Measurements from ENCODE around the gene BRD4. TPM values are rescaled to one million over a fixed set of nuclear protein-coding genes. Genes with fewer than 3 reads are reported as not detected.
"Not testable (repeated sequence)": the region's sequence is repeated elsewhere in the genome, so short reads cannot be mapped to it uniquely, and the experiment has no call there.

BRD4 gene
- total RNA-seq, 1 donor: 29.3 TPM

GRCh38 chr19:15335992-15336391 is 3.7 kb upstream of the BRD4 start:
- not testable (repeated sequence) for H3K9me3 ChIP-seq (ENCODE audit: low read depth, low read length); H3K4me3 ChIP-seq (ENCODE audit: low read length); H3K27me3 ChIP-seq (ENCODE audit: insufficient read depth, low read length)
- peaks cover 25% of the 10 kb centered on the region for H3K4me1 ChIP-seq (ENCODE audit: insufficient read depth, low read length)

- Histone ChIP-seq H3K9me3 (ENCODE audit: low read depth, low read length) (no peaks in the 10 kb centered on the region), H3K4me1 (ENCODE audit: insufficient read depth, low read length) (peaks cover 63% of the 10 kb centered on the region), H3K4me3 (ENCODE audit: low read length) (peak overlapping the region; percentile 92), H3K27me3 (ENCODE audit: insufficient read depth, low read length) (no peaks in the 10 kb centered on the region)
Observed at GRCh38 chr19:15331419-15332310, 674 bp downstream of the BRD4 start.

- Histone ChIP-seq H3K4me3 (ENCODE audit: low read length) (peak overlapping the region; percentile 92), H3K9me3 (ENCODE audit: low read depth, low read length) (no peaks in the 10 kb centered on the region), H3K4me1 (ENCODE audit: insufficient read depth, low read length) (peaks cover 70% of the 10 kb centered on the region), H3K27me3 (ENCODE audit: insufficient read depth, low read length) (no peaks in the 10 kb centered on the region)
Observed at GRCh38 chr19:15330801-15331418, 1.4 kb downstream of the BRD4 start.

GRCh38 chr19:15328312-15328711 is 4.0 kb downstream of the BRD4 start:
- no peak overlapping the region for H3K4me3 ChIP-seq (ENCODE audit: low read length)
- peaks cover 80% of the 10 kb centered on the region for H3K4me1 ChIP-seq (ENCODE audit: insufficient read depth, low read length)
- H3K9me3 ChIP-seq (ENCODE audit: low read depth, low read length): no peaks in the 10 kb centered on the region
- H3K27me3 ChIP-seq (ENCODE audit: insufficient read depth, low read length): no peaks in the 10 kb centered on the region

GRCh38 chr19:15324791-15325519 is 7.4 kb downstream of the BRD4 start:
- no peaks in the 10 kb centered on the region for H3K27me3 ChIP-seq (ENCODE audit: insufficient read depth, low read length)
- H3K4me1 ChIP-seq (ENCODE audit: insufficient read depth, low read length): peaks cover 92% of the 10 kb centered on the region
- no peaks in the 10 kb centered on the region for H3K9me3 ChIP-seq (ENCODE audit: low read depth, low read length)
- H3K4me3 ChIP-seq (ENCODE audit: low read length): no peak overlapping the region

GRCh38 chr19:15323496-15324235 is 8.7 kb downstream of the BRD4 start:
- H3K4me1 ChIP-seq (ENCODE audit: insufficient read depth, low read length): peaks cover 94% of the 10 kb centered on the region
- no peaks in the 10 kb centered on the region for H3K27me3 ChIP-seq (ENCODE audit: insufficient read depth, low read length)
- no peak overlapping the region for H3K4me3 ChIP-seq (ENCODE audit: low read length)
- H3K9me3 ChIP-seq (ENCODE audit: low read depth, low read length): no peaks in the 10 kb centered on the region

GRCh38 chr19:15321739-15322138 is 10.6 kb downstream of the BRD4 start:
- no peak overlapping the region for H3K4me3 ChIP-seq (ENCODE audit: low read length)
- peaks cover 98% of the 10 kb centered on the region for H3K4me1 ChIP-seq (ENCODE audit: insufficient read depth, low read length)
- no peaks in the 10 kb centered on the region for H3K27me3 ChIP-seq (ENCODE audit: insufficient read depth, low read length)
- no peaks in the 10 kb centered on the region for H3K9me3 ChIP-seq (ENCODE audit: low read depth, low read length)

- Histone ChIP-seq H3K27me3 (ENCODE audit: insufficient read depth, low read length) (no peaks in the 10 kb centered on the region), H3K4me3 (ENCODE audit: low read length) (no peak overlapping the region)
Observed at GRCh38 chr19:15320116-15320515, 12.2 kb downstream of the BRD4 start.

GRCh38 chr19:15318241-15318691 is 14.1 kb downstream of the BRD4 start:
- no peaks in the 10 kb centered on the region for H3K9me3 ChIP-seq (ENCODE audit: low read depth, low read length)
- H3K4me1 ChIP-seq (ENCODE audit: insufficient read depth, low read length): peaks cover 95% of the 10 kb centered on the region
- H3K27me3 ChIP-seq (ENCODE audit: insufficient read depth, low read length): no peaks in the 10 kb centered on the region
- no peak overlapping the region for H3K4me3 ChIP-seq (ENCODE audit: low read length)

More at GRCh38 chr19:15320116-15320515, 12.2 kb downstream of the BRD4 start:
- Histone ChIP-seq H3K4me1 (ENCODE audit: insufficient read depth, low read length) (peaks cover 98% of the 10 kb centered on the region), H3K9me3 (ENCODE audit: low read depth, low read length) (no peaks in the 10 kb centered on the region)

GRCh38 chr19:15317392-15318071 is 14.8 kb downstream of the BRD4 start:
- Histone ChIP-seq H3K9me3 (ENCODE audit: low read depth, low read length) (no peaks in the 10 kb centered on the region), H3K4me1 (ENCODE audit: insufficient read depth, low read length) (peaks cover 95% of the 10 kb centered on the region), H3K4me3 (ENCODE audit: low read length) (no peak overlapping the region), H3K27me3 (ENCODE audit: insufficient read depth, low read length) (no peaks in the 10 kb centered on the region)

GRCh38 chr19:15316498-15316897 is 15.8 kb downstream of the BRD4 start:
- Histone ChIP-seq H3K27me3 (ENCODE audit: insufficient read depth, low read length) (no peaks in the 10 kb centered on the region), H3K4me3 (ENCODE audit: low read length) (no peak overlapping the region), H3K9me3 (ENCODE audit: low read depth, low read length) (no peaks in the 10 kb centered on the region), H3K4me1 (ENCODE audit: insufficient read depth, low read length) (peaks cover 97% of the 10 kb centered on the region)

GRCh38 chr19:15315101-15315500 is 17.2 kb downstream of the BRD4 start:
- Histone ChIP-seq H3K9me3 (ENCODE audit: low read depth, low read length) (no peaks in the 10 kb centered on the region), H3K4me3 (ENCODE audit: low read length) (no peak overlapping the region), H3K4me1 (ENCODE audit: insufficient read depth, low read length) (peaks cover 93% of the 10 kb centered on the region), H3K27me3 (ENCODE audit: insufficient read depth, low read length) (no peaks in the 10 kb centered on the region)

- no peak overlapping the region for H3K4me3 ChIP-seq (ENCODE audit: low read length)
- no peaks in the 10 kb centered on the region for H3K27me3 ChIP-seq (ENCODE audit: insufficient read depth, low read length)
- H3K4me1 ChIP-seq (ENCODE audit: insufficient read depth, low read length): peaks cover 86% of the 10 kb centered on the region
- no peaks in the 10 kb centered on the region for H3K9me3 ChIP-seq (ENCODE audit: low read depth, low read length)
Observed at GRCh38 chr19:15313649-15314279, 18.6 kb downstream of the BRD4 start.

- H3K4me1 ChIP-seq (ENCODE audit: insufficient read depth, low read length): peaks cover 73% of the 10 kb centered on the region
Observed at GRCh38 chr19:15307169-15307568, 25.2 kb downstream of the BRD4 start.

More at GRCh38 chr19:15307169-15307568, 25.2 kb downstream of the BRD4 start:
- Histone ChIP-seq H3K4me3 (ENCODE audit: low read length) (no peak overlapping the region), H3K9me3 (ENCODE audit: low read depth, low read length) (no peaks in the 10 kb centered on the region), H3K27me3 (ENCODE audit: insufficient read depth, low read length) (no peaks in the 10 kb centered on the region)

All from mononuclear cell (primary cell).